ENCODE measurements around the gene VIPR1.

DNA sequence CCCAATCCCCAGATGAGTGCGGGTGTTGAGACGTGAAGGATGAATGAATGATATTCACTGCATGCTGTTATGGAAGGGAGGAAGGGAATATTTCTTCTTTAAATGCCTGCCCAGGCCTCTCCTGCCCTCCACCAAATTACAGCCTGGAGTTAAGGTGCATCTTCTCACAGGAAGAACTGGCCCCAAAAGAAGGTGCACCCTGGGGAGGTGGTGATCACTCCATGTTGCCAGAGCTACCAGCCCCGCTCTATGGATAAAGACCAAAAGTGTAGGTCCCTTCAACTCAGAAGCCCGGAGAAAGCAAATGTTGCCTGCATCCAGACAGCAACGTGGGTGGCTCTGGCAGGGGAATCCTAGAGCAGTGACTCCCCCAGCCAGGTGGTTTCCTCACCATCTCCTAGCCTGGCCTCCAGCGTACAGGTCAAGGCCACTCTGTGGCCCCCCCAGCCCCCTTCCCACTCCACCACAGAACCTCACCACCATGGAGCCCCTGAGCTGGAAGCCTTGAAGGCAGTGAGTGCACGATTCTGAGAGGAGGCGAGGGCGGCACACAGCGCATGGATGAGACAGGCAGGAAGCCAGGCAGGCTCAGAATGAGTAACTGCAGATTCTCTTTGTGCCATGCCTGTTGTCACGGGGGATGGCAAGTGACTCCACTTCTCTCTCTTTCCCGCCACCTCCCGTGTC, 3.5 kb upstream of the VIPR1 start:
- TF ChIP-seq, protein P1, sequence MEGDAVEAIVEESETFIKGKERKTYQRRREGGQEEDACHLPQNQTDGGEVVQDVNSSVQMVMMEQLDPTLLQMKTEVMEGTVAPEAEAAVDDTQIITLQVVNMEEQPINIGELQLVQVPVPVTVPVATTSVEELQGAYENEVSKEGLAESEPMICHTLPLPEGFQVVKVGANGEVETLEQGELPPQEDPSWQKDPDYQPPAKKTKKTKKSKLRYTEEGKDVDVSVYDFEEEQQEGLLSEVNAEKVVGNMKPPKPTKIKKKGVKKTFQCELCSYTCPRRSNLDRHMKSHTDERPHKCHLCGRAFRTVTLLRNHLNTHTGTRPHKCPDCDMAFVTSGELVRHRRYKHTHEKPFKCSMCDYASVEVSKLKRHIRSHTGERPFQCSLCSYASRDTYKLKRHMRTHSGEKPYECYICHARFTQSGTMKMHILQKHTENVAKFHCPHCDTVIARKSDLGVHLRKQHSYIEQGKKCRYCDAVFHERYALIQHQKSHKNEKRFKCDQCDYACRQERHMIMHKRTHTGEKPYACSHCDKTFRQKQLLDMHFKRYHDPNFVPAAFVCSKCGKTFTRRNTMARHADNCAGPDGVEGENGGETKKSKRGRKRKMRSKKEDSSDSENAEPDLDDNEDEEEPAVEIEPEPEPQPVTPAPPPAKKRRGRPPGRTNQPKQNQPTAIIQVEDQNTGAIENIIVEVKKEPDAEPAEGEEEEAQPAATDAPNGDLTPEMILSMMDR (IDR thresholded peaks at IDR 0.05; ENCODE audit: insufficient read depth, low read length, poor library complexity, severe bottlenecking) = no peak
- no peak for TF ChIP-seq EZH2phosphoT487 (conservative IDR thresholded peaks at IDR 0.05; ENCODE audit: low read length)

Measured in SU-DHL-6 (cell line).